IPS-18a (cell line): ENCODE measurements around the gene C1QA.
"Not testable (repeated sequence)": the region's sequence is repeated elsewhere in the genome, so short reads cannot be mapped to it uniquely, and the experiment has no call there.

Experiments used
- H3K27ac ChIP-seq: one replicate; pipeline ENCODE4 v1.5.1; 2013; ENCODE audit warnings: low read length
- H3K27me3 ChIP-seq: one replicate; pipeline ENCODE4 v1.6.1; 2013; ENCODE audit warnings: mild to moderate bottlenecking, low read length; ENCODE audit not compliant: control insufficient read depth, insufficient read depth
- H3K36me3 ChIP-seq: one replicate; pipeline ENCODE4 v1.6.1; 2013; ENCODE audit warnings: low read depth, low read length; ENCODE audit not compliant: control insufficient read depth
- H3K4me1 ChIP-seq: one replicate; pipeline ENCODE4 v1.6.1; 2013; ENCODE audit warnings: low read depth, low read length; ENCODE audit not compliant: control insufficient read depth
- H3K4me3 ChIP-seq: one replicate; pipeline ENCODE4 v1.5.1; 2013; ENCODE audit warnings: low read length
- H3K9ac ChIP-seq: one replicate; pipeline ENCODE4 v1.6.1; 2013; ENCODE audit warnings: mild to moderate bottlenecking, low read length, moderate library complexity
- H3K9me3 ChIP-seq: one replicate; pipeline ENCODE4 v1.6.1; 2013; ENCODE audit warnings: low read depth, low read length; ENCODE audit not compliant: control insufficient read depth

Gene C1QA

DNA sequence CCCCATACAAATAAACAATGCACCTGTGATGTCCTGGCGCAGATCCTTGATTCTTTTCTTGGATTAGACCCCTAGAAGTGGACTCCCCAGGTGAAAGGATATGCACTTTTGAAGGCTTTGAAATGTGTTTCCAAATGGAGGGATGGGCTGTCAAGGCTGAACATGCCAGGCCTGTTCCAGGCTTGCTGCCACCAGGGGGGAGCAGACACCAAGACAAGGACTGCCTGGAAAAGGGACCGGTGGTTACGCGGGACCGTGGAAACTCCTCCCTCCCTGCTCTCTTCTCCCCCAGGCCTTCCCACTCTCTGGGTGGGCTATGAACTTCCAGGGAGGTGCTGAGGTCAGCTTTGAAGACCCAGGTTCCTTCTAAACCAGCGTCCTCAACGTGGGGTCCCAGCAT is 29.3 kb downstream of the C1QA start:
- Histone ChIP-seq H3K9ac (no peak overlapping the region), H3K9me3 (no peaks in the 10 kb centered on the region), H3K4me1 (no peaks in the 10 kb centered on the region), H3K36me3 (no peaks in the 10 kb centered on the region), H3K4me3 (no peak overlapping the region), H3K27ac (no peak overlapping the region), H3K27me3 (no peaks in the 10 kb centered on the region)

DNA sequence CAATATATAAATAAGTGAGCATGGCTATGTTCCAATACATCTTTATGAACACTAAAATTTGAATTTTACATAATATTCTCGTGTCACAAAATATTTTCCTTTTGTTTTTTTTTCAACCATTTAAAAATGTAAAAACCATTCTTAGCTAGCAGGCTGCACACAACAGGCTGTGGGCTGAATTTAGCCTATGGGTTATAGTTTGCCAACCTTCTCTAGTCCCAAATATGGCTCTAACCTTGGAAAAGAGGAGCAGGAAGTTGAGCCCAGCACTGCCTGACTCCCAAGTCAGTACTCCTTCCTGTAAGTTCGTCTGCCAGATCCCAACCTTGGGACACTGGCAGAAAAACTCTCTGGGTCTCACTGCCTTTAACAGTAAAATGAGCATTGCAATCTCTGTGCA is 30.0 kb downstream of the C1QA start:
- Histone ChIP-seq H3K27me3 (no peaks in the 10 kb centered on the region), H3K9ac (no peak overlapping the region), H3K36me3 (no peaks in the 10 kb centered on the region), H3K4me1 (no peaks in the 10 kb centered on the region), H3K27ac (no peak overlapping the region), H3K9me3 (no peaks in the 10 kb centered on the region), H3K4me3 (no peak overlapping the region)

DNA sequence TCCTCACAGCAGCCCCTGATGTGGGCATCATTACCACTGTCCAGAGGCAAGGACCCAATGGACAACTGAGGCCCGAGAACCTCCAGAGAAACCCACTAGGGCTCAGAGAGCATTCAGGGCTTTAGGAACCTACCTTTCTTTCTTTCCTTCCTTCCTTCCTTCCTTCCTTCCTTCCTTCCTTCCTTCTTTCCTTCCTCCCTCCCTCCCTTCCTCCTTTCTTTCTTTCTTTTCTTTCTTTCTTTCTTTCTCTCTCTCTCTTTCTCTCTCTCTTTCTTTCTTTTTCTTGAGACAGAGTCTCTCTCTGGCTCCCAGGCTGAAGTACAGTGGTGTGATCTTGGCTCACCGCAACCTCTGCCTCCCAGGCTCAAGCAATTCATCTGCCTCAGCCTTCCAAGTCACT is 32.4 kb downstream of the C1QA start:
- H3K9ac ChIP-seq, H3K36me3 ChIP-seq, H3K27ac ChIP-seq, H3K27me3 ChIP-seq, H3K4me3 ChIP-seq, H3K4me1 ChIP-seq, H3K9me3 ChIP-seq: not testable (repeated sequence)

DNA sequence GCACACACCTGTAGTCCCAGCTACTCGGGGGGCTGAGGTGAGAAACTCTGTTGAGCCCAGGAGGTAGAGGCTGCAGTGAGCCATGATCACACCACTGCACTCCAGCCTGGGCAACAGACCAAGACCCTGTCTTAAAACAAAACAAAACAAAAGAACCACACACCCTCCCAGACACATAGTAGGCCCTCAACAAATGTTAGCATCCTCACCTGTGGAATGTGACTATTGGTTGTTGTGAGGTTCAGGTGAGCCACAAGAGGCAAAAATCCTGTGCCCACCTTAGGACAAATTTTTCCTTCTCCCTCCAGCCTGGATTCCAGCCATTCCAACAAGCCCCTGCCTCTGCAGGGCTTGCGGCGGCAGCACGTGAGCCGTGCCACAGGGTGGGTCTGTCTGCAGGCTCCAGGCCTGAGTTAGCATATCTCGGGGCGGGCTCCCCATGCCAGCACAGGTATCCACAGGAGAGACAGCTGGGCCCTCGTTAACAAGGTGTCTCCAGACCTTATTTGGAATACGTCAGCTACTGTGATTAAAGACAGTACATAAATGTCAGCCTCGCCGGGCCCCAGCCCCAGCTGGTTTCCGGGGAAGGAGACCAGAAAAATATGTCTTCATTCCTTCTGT is 34.0 kb downstream of the C1QA start:
- Histone ChIP-seq H3K4me3 (no peak overlapping the region), H3K27me3 (no peaks in the 10 kb centered on the region), H3K4me1 (peaks cover 3% of the 10 kb centered on the region), H3K36me3 (no peaks in the 10 kb centered on the region), H3K27ac (no peak overlapping the region), H3K9me3 (no peaks in the 10 kb centered on the region), H3K9ac (no peak overlapping the region)

DNA sequence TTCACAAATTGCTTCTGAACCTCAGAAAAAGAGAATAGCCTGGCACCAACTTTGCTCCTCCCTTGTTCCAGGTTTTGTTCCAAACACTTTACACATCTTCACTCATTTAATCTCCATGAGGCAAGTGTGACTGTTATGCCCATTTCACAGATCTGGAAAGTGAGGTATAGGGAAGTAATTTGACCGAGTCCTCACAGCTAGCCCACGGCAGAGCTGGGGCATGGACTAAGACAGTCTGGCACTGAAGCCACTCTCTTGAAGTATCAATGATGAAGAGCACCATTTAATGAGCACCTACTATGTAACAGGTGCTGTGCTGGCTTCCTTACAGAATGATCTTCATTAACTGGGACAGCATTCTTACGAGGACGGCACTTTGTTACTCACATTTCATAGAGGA is 35.6 kb downstream of the C1QA start:
- Histone ChIP-seq H3K4me1 (peaks cover 3% of the 10 kb centered on the region), H3K36me3 (no peaks in the 10 kb centered on the region), H3K4me3 (no peak overlapping the region), H3K9me3 (no peaks in the 10 kb centered on the region), H3K9ac (no peak overlapping the region), H3K27ac (no peak overlapping the region), H3K27me3 (no peaks in the 10 kb centered on the region)

DNA sequence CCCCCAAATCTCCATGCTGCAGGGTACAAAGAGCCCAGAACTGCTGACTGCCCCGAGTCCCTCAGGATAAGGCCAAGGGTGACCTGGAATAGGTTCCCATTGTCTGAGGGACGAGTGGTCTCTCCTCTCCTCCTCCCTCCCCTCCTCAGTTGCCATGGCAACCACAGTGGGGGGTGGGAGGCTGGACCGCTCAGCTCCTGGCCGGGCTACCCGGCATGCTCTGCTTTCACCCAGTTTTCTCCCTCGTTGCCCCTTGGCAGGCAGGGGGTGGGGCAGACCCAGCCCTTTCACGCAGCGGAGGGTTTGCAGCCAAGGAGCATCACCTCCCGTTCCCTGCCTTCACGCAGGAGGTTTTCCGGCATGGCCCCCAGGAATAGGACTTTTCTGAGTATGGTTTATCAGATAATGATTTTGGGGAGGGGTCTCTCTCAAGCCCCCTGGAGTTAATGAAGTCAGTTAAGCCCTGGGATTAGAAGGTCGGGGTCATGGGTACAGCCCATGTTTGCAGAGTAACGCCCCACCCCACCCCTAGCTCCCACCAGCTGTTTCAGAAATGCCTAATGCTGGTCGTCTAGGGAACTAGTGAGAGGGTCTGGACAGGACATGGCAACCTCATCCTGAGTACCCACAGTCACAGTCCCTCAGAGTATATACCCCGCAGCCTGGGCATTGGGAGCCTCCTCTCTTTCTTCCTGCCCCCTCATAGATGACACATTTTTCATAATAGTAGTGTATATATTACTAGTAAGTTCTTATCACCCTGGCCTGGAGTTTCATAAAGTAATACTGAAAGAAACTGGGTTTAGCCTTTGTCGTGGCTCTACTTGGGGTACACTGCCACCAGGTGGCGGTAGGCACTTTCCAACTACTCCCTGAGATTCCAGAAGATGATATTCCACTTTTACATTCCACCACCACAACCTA is 37.3 kb downstream of the C1QA start:
- Histone ChIP-seq H3K4me3 (peak overlapping the region; percentile 31), H3K4me1 (peaks cover 8% of the 10 kb centered on the region), H3K9ac (no peak overlapping the region), H3K36me3 (no peaks in the 10 kb centered on the region), H3K27me3 (no peaks in the 10 kb centered on the region), H3K27ac (no peak overlapping the region), H3K9me3 (no peaks in the 10 kb centered on the region)

DNA sequence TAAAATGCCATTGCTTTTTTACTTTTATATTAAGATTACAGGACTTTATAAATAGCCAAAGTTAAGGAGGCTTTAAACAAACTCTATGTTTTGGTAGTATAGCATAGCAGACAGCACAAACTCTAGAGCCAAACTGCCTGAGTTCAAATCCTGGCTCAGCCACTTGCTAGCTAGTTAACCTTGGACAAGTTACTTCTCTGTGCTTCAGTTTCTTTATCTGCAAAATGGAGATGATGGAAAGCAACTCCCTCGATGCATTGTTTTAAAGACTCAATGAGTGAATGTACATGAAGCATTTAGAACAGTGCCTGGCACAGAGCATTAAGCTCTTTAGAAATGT is 38.0 kb downstream of the C1QA start:
- H3K36me3 ChIP-seq: no peaks in the 10 kb centered on the region
- no peaks in the 10 kb centered on the region for H3K9me3 ChIP-seq
- H3K4me3 ChIP-seq: no peak overlapping the region
- H3K4me1 ChIP-seq: peaks cover 8% of the 10 kb centered on the region
- H3K27ac ChIP-seq: no peak overlapping the region
- no peaks in the 10 kb centered on the region for H3K27me3 ChIP-seq
- no peak overlapping the region for H3K9ac ChIP-seq

- H3K4me1 ChIP-seq, H3K9ac ChIP-seq, H3K36me3 ChIP-seq, H3K27me3 ChIP-seq, H3K27ac ChIP-seq, H3K4me3 ChIP-seq, H3K9me3 ChIP-seq: not testable (repeated sequence)
Observed at GRCh38 chr1:22676151-22676550, 39.7 kb downstream of the C1QA start.

- Histone ChIP-seq H3K9me3 (no peaks in the 10 kb centered on the region), H3K4me3 (no peak overlapping the region), H3K4me1 (peaks cover 8% of the 10 kb centered on the region), H3K27ac (no peak overlapping the region), H3K36me3 (no peaks in the 10 kb centered on the region), H3K27me3 (no peaks in the 10 kb centered on the region), H3K9ac (no peak overlapping the region)
Observed at GRCh38 chr1:22676916-22677583, 40.6 kb downstream of the C1QA start.

GRCh38 chr1:22677931-22678896 is 41.8 kb downstream of the C1QA start:
- Histone ChIP-seq H3K27me3 (no peaks in the 10 kb centered on the region), H3K9me3 (no peaks in the 10 kb centered on the region), H3K4me1 (peaks cover 6% of the 10 kb centered on the region), H3K9ac (no peak overlapping the region), H3K27ac (no peak overlapping the region), H3K36me3 (no peaks in the 10 kb centered on the region), H3K4me3 (no peak overlapping the region)

DNA sequence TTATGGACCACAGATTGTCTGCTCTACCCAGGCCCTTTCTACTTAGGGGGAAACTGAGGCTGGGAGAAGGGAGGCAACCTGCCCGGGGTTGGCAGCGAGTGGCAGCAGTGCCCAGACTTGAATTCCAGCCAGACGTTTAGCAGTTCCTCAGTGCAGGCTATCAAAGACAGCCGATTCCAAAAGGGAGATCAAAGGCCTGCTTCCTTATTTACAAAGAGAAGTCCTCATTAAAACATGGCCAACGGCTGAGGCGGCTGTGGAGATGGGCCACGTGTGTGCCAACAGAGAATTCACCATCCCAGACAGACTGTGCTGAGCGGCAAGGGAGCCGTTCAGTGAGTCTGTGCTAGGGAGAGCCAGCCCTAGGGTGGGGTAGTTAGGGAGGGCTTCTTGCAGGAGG is 44.3 kb downstream of the C1QA start:
- H3K9ac ChIP-seq: no peak overlapping the region
- peaks cover 5% of the 10 kb centered on the region for H3K4me1 ChIP-seq
- H3K36me3 ChIP-seq: no peaks in the 10 kb centered on the region
- no peaks in the 10 kb centered on the region for H3K9me3 ChIP-seq
- no peaks in the 10 kb centered on the region for H3K27me3 ChIP-seq
- no peak overlapping the region for H3K4me3 ChIP-seq
- no peak overlapping the region for H3K27ac ChIP-seq
